Activated CD8-positive, alpha-beta memory T cell treated with anti-CD3 and anti-CD28 coated beads, Interleukin-2, amount 50 U/mL, for 1 hour (primary cell): ENCODE data around the gene BANP.
"Not testable (repeated sequence)": the region's sequence is repeated elsewhere in the genome, so short reads cannot be mapped to it uniquely, and the experiment has no call there.

Experiments used
- DNase-seq: peaks from one replicate; pipeline ENCODE4 v3.0.0-alpha.2; 2020; ENCODE audit errors: extremely low read depth

The BANP gene, protein sequence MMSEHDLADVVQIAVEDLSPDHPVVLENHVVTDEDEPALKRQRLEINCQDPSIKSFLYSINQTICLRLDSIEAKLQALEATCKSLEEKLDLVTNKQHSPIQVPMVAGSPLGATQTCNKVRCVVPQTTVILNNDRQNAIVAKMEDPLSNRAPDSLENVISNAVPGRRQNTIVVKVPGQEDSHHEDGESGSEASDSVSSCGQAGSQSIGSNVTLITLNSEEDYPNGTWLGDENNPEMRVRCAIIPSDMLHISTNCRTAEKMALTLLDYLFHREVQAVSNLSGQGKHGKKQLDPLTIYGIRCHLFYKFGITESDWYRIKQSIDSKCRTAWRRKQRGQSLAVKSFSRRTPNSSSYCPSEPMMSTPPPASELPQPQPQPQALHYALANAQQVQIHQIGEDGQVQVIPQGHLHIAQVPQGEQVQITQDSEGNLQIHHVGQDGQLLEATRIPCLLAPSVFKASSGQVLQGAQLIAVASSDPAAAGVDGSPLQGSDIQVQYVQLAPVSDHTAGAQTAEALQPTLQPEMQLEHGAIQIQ

DNA sequence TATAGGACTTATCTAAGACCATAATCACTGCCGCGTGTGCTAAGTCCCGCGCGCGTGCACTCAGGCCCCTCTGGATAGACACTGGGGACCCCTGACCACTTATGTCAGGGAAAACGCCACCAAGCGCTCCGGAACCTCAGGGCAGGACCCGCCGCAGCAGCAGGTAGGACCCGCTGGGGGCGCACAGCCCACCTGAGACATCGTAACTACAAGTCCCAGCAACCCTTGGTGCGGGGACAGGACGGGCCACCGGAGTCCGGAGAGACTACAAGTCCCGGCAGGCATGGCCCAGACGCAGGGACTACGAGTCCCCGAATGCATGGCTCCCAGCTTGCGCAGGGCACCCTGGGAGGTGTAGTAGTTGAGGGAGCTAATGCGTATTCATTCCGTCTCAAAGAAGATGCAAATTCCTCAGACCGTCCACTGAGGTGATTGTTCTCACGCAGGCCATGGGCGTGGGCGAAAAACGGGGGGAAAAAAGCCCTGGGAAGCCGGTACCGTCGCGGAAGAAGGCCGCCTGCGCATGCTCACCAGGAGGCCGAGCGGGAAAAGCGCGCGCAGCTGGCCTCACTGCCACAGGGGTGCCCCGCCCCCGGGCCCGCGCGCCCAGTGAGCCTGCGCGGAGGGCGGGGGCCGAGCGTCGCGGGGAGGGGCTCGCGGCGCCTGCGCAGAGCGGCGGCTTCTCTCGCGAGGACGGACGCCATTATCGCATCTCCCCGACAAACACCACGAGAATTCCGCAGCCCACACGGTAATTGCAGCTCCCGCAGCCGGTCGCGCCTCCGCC, at the start of gene BANP:
TSS of gene BANP (plus strand) at position 670 of the 787 bp plus-strand sequence. CDS start 23,682 bp downstream, outside the sequence.
- DNase-seq = peak; percentile 96

DNA sequence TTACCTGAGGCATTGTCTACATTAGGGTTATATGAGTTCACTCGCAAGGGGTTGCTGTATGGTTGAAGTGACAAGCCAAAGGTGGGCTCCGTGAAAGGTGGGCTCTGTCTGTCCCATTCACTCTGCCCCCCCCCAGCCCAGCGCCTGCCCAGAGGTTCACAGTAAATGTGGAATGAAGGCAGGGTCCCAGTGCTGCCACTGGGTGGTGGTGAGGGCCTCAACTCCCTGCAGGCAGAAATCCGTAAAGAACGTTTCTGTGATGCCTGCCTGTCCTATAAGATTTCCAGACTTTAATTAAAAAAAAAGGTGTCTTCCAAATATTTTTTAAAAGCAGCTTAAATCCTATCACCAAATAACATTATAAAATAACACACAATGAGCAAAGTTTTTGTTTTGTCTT, 46.3 kb upstream of the BANP start:
- DNase-seq = not testable (repeated sequence)

DNA sequence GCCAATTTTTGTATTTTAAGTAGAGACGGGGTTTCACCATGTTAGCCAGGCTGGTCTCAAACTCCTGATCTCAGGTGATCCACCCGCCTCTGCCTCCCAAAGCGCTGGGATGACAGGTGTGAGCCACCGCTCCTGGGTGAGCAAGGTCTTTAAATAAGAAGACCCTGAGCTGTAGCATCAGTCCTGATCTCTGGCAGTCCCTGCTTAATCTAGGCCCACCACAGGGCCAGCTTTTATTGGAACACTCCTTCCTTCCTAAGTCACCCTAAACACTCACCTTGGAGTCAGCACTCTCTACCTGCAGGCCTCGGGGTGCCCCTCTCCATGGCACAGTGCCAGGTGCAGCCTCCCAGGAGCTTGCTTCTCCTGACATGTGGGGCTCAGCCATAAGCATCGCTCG, 45.7 kb upstream of the BANP start:
- not testable (repeated sequence) for DNase-seq

DNA sequence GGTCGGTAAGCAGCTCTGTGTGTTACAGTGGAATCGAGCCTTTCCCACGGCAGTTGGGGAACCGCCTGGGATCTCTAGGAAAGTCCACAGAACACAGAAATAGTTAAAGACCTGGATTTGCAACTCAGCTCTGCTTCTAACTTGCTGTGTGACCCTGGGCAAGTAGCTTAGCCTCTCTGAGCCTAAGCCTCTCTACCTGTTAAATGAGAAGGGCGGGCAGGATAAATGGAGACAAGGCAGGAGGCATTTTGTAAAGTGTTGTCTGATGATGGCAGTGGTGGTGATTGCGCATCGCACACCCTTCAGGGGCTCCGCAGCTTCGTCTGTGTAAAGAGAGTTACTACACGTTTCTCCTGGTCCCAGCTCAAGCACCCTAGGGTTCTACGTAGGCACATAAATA, 43.1 kb upstream of the BANP start:
- not testable (repeated sequence) for DNase-seq

DNA sequence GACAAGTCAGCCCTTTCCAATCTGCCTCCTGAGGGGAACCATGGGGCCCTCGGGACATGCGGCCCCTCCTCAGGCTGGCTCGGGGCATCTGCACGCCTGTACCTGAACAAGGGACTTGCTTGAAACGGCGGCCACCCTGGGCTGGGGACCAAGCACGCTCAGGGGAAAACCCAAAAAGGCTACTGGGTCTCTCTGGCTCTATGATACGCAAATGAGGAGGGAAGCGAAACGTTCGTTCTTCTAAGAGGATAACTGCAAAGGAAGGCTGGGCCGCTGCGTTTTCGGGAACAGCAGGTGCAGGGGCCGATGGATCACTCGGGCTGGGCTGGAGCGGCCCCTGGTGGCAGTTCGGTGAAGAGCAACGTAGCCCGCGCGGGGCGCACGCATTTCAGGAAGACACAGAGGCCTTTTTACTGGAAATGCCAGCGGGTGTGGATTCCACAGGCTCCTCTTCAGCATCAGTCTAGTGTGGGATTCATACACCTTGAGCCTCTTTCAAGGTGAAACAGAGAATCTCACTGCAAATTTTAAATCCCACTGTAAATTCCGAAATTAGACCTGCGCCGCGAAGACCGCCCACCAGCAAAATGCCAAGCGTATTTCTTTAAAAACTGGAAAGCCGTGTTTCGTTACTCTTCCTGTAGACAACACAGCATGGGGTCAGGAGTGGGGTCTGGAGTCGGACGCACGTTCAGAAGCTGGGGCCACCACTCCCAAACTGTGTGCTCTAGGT, 41.9 kb upstream of the BANP start:
- peak; percentile 26 for DNase-seq

DNA sequence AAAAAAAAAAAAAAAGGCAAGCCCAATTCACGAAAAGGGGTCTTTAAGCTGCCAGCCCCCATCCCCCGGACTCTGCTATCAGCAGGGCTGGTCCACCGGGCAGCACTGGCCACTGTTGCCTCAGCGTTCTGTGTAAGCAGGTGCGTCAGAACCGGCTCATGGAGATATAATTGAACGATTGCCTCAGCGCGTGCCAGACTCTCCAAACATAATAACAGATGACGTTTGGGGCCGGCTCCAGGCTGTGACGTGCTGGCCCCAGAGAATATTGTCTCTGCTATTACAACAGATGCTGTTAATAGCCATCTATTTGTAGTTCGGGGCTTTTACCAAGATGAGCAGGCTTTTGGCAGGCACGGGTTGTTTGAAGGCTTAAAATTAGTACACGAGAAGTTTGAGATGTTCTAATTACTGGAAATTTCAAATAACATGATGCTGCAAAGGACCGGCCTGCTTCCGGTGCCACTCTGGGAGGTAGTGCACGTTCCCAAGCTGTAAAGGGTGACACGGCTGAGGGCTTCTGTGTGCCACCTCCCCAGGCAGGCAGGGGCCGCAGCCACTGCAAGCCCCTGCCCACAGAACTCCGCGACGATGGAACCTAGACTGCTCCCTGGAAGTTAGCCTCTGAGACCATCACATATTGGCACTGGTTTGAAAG, 40.0 kb upstream of the BANP start:
- not testable (repeated sequence) for DNase-seq

DNA sequence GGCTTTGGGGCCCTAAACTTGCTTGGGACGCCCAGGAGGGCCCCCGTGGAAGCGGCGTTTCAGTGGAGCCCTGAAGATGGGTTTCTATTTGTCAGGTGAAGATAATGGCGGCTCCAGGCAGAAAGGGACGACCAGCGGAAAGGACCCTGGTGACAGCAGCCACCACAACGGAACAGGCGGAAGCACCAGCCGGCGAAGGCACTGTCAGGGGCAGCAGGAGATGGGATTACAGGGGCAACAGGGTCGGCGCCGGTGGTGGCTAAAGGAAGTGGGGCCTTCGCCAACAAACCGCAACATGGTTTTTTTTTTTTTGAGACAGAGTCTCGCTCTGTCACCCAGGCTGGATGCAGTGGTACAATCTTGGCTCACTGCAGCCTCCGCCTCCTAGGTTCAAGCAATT, 38.5 kb upstream of the BANP start:
- DNase-seq = not testable (repeated sequence)

DNA sequence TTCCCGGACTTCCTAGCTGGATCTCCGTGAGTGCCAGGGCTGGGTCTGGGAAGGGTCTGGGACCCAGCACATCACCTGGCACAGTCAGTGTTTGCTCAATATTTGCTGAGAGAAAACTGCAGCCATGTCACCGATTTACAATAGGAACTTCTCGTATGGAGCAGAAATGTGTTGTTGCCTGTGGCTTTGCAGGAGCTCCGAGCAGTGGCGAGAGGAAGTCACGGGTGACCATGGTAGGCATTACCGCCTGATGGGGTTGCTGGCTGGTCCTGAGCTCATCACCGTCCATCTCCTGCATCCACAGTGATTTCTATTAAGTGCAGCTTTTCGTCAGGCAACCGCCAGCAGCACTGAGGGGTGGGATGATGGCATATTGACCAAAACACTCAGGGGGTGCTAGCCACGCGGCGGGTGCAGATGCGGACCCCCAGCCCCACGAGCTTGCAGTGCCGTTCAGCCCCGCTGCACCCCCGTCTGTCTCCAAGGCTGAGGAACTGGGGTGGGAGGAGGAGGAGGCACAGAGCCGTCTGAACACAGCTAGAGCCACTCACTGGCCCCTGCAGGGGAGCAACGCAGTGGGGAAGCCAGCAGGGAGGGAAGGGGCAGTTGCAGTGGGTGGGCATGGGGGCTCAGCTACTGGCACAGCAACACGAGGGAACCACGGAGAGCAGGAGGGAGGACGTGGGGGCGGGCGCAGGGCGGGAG, 37.1 kb upstream of the BANP start:
- not testable (repeated sequence) for DNase-seq

DNA sequence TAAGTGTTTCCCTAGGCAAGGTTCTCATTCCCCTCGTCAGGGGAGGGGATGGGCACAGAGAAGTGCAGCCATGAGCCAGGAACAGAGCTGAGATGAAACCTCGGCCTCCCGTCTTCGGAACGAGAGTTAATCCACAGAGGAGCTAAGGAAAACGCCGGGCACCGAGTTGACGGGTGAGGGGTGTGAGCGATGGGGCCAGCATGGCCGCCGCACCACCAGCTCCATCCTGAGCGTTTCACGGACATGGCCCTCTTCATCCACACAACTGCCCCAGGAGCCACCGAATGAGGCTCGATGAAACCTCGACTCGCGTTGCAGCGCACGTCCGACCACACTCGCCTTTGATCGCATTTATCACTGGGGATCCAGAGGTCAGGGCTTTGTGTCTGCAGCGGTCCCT, 36.4 kb upstream of the BANP start:
- DNase-seq = no peak

DNA sequence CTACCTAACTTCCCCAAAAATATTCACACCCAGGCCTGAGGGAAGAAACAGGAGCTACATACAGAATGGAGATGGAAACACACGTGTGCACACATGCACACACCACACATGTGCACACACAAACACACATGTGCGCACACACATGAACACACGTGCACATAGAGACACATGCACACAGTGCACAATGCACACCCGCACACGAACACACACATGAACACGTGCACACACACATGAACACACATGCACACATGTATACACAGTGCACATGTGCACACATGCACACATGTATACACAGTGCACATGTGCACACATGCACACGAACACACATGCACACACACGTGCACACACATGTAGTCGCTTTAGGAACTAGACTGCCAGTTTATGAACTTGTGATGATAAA, 33.7 kb upstream of the BANP start:
- DNase-seq = no peak

DNA sequence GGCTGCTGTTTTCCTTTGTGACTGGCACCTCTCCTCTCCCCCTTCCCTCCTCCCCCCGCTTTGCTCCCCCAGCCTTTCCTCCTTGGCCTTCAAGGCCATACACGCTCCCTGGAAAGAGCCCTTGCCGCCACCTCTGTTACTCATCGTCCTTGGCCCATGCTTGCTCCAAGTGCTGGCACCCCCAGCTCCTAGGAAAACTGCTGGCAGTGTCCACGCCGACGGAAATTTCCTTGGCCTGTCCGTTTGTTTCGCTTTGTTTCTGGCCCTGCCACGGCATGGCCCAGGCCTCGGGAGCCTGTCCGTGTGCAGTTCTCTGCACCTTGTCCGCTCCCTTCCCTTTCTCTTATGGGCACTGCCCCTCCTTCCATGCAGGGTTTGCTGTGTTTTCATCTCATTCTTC, 32.9 kb upstream of the BANP start:
- DNase-seq = no peak

DNA sequence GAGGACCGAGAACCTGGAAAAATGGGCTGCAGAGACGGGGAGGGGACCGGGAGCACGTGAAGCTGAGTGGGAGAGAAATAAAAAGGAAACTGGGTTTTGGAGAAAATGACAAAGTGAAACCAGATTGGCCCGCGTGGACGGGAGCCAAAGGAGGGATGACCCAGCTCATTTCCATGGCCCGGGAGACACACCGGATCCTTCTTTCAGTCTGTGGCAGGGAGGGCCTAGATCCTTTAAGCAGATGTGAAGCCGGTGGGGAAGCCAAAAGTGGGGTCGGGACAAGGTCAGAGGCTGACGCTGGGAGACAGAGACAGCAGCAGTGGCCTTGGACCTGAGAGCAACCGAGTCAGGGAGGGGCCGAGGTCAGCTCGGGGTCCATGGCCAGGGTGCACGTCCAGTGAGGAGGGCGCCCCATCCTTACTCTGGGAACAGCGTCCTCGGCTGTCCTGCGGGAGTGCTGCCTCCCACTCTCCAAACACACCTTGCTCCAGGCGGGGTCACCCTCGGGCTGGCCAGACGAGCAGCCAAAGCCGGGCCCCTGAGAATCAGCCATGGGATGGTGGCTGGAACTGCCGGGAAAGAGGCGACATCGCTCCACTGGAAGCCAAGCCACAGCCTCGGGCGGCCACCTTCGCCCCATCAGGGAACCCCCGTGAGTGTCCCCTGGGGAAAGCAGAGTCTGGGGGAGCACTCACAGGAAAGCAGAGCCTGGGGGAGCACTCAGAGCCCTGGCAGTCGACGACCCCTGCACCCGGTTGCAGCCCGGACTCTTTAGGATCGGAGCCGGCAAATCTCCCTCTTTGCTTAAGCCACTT, 32.2 kb upstream of the BANP start:
- no peak for DNase-seq

DNA sequence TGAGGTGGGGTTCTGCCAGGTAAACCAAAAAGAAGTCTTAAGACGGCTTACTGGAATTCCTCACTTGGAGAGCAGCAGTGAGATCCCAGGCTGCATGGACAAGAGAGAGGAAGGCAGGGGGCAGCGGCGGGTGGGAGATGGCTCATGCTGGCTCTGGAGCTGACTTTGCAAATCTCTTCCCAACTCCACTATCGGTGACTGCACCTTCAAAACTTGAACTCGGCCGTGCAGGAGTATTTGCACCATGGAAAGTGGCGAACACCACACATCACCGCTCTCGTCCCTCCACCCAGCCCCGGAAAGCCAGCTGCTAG, 31.6 kb upstream of the BANP start:
- DNase-seq = no peak

DNA sequence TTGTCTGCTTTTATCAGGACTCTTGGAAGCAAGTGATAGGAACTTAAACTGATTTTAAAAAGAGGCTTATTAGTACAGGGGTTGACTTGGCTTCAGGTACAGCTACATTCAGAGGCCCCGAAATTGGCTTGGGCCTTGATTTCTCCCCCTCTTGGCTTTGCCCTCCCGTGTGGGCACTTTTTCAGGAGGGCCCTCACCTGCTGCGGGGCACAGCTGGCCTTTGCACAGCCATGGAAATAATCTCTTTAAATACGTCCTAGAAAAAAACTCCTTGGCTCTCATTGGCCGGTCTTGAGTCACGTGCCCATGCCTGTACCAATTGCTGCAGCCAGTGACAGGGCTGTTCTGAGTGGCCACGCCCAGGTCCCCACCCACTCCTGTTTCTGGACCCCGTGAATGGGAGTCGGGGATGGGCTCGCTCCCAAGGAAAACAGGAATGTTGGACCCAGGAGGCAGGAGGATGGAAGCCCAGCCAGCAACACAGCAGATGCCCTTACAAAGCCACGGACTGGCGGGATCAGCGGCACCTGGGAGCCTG, 29.9 kb upstream of the BANP start:
- no peak for DNase-seq

DNA sequence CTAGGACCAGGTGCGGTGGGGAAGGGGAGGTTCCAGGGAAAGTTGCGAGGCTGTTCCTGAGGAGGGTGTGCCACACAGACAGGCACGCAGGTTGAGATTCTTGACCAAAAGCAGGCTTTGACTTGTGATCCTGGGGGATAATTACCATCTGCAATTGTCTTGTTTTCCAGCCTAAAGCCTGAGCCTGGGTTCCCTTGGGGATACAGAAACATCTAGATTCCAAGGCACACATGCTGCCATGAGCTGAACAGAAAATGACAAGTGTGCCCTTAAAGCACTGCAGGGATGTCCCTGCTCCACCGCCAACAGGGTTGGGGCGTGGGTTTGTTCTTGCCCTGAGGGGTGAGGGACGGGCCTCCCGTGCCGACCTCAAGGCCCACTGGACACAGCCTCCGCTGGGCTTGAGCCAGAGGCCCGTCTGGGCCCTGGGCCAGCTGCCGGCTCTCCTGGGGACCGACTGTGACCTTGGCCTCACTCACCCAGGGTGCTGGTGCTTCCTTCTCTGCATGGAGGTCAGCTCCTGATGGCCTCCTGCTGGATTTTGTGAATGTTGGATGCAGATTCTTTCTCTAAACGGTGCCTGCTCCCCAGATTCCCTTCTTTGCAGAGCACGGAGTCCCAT, 28.9 kb upstream of the BANP start:
- DNase-seq = no peak

DNA sequence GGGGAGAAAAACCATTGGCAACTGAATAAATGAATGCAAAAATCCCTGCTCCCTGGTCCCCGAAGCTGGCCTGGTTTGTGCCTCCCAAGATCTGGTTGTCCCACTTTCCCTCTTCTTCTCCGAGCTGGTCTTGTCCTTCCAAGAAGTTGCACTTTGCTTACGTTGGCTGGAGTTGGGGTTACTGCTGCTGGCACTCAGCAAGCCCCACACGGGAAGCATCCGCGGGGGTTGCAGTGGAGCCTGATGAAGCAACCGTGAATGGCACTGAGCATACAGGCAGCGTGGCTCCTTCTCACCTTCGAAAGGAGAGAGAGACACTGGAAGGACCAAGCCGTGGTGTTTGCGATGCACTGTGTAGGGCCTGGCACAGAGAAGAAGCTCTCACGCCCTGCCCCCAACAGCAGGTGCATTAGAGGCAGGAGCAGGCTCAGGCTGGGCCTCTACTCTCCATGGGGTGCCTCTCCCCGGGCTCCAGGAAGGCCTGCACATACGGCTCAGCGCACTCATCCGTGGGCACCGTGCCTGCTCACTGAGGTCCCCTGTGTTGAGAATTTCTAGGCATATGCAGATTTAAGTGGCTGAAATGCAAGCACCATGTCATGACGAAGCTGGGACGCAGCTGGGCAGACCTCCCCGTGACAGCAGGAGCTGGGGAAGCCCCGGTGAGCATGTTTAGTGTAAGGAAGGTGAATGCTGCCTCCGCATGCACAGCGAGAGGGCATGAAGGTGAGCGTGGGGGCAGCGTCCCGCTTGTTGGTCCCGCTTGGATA, 27.0 kb upstream of the BANP start:
- DNase-seq = no peak

DNA sequence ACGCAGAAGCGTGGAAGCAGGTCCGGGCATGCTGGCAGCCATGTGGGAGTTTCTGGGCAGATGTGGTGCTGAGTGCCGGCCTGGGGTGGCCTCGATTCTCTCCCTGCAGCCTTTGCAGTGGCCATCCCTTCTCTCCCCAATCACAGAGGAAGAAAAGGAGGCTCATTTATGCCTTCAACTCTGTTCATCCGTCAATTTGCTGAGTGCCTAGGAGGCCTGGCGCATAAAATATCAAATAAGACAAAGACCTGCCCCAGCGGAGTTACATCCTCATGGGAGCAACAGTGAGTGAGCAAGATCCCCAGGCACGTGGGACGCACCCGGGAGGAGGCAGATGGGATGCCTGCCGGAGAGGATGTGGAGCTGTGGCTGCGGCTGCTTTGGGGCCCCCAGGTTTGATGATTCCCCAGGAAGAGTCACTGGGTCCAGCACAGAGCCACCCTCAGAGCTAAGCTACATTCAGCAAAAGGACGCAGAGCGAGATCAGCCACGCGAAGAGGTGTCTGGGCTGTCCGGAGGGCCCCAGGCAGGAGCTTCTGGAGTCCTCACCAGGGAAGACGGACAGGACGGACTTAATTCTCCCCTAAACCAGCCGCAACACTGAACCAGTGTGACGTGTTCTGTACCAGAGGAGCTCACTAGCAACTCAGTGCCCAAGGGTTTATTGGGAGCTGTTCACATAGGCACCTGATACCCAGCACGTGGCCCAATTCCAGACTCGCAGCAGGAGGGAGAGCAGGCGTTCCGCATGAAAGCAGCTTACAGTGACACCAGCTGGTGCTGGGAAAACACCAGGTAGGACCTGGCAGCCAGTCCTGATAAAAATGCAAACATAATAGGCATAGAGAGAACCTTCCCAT, 26.2 kb upstream of the BANP start:
- no peak for DNase-seq
